HEK293 (cell line): ENCODE results near the gene THAP5.

Source experiments
- SCRT2 ChIP-seq: fragments of 450-650 bp; formaldehyde crosslinking; IDR thresholded peaks from 2 replicates; pipeline ENCODE4 v1.5.1; 2016; ENCODE audit warnings: missing biosample characterization, missing genetic modification characterization
- ZBTB26 ChIP-seq: fragments of 450-650 bp; formaldehyde crosslinking; optimal IDR thresholded peaks from 2 replicates; pipeline ENCODE3; 2016; ENCODE audit warnings: missing biosample characterization, mild to moderate bottlenecking, missing genetic modification characterization

- TF ChIP-seq SCRT2 (tag by site-specific recombination) (no peak), ZBTB26 (tag by site-specific recombination) (no peak)
Observed at GRCh38 chr7:108586274-108586710, 16.8 kb upstream of the THAP5 start.
